K562 (cell line): ENCODE results near the gene DLX2. TPM values are rescaled to one million over a fixed set of nuclear protein-coding genes. Genes with fewer than 3 reads are reported as not detected.

ENCODE experiments used
- COPS2 ChIP-seq: fragments of 450-650 bp; conservative IDR thresholded peaks from 2 replicates; pipeline ENCODE4 v1.6.1; 2016; ENCODE audit warnings: mild to moderate bottlenecking, moderate library complexity
- CTBP1 ChIP-seq: fragments of 450-650 bp; IDR thresholded peaks from 2 replicates; pipeline ENCODE4 v1.6.1; 2016; ENCODE audit warnings: borderline replicate concordance
- GTF2F1 ChIP-seq: IDR thresholded peaks from 2 replicates; pipeline ENCODE4 v1.6.1; 2011; ENCODE audit warnings: low read depth, low read length, improper control_type of control experiment
- JUNB ChIP-seq: fragments of 450-650 bp; formaldehyde crosslinking; conservative IDR thresholded peaks from 2 replicates; pipeline ENCODE4 v1.4.0; 2020; ENCODE audit warnings: mild to moderate bottlenecking
- SAP30 ChIP-seq: fragments of 200-600 bp; sonication (generic); IDR thresholded peaks from 2 replicates; pipeline ENCODE4 v1.6.1; 2012; ENCODE audit warnings: borderline replicate concordance, low read depth, mild to moderate bottlenecking, moderate library complexity, low read length, control low read depth, inconsistent platforms; ENCODE audit not compliant: insufficient read depth, poor library complexity, severe bottlenecking
- SIN3A ChIP-seq, 2 experiments: fragments of 150-350 bp in 1 of 2; IDR thresholded peaks; 2 replicates each; pipeline ENCODE4 v1.6.1; 2011 to 2016; ENCODE audit warnings: borderline replicate concordance in 2 of 2, low read depth in 2 of 2, low read length in 2 of 2, mild to moderate bottlenecking in 2 of 2, moderate library complexity in 2 of 2; ENCODE audit not compliant: control insufficient read depth in 1 of 2
- TCF7L2 ChIP-seq: fragments of 150-350 bp; IDR thresholded peaks from 2 replicates; pipeline ENCODE4 v1.6.1; 2016; ENCODE audit warnings: low read depth, mild to moderate bottlenecking, low read length, moderate library complexity
- THRAP3 ChIP-seq: fragments of 450-650 bp; IDR thresholded peaks from 2 replicates; pipeline ENCODE4 v1.6.1; 2016; ENCODE audit warnings: mild to moderate bottlenecking, inconsistent platforms, borderline replicate concordance
- ZNF431 ChIP-seq: sonication (generic); formaldehyde crosslinking; IDR thresholded peaks from 2 replicates; pipeline ENCODE4 v1.8.0; 2022; ENCODE audit warnings: mild to moderate bottlenecking, missing genetic modification reagents
- polyA plus RNA-seq, 8 experiments: library from polyadenylated mRNA; depleted of rRNA in 4 of 8; stranded (reverse) in 5 of 8; unstranded in 3 of 8; fragments of >200 nt; fragmentation: Nextera tagmentation in 2 of 8; fragmentation: Illumina TruSeq in 1 of 8; extraction: Ambion mirVana in 2 of 8; extraction: Trizol in 1 of 8; gene quantifications; 2 replicates each; pipeline versions ENCODE4 v1.2.1 to v1.2.3, GENCODE V29; 2011 to 2014; ENCODE audit warnings: inconsistent platforms in 1 of 8, missing spikeins in 1 of 8
- total RNA-seq, 7 experiments: library from RNA; depleted of rRNA in 6 of 7; stranded (reverse); fragments of >200 nt in 6 of 7; fragmentation: Illumina TruSeq in 2 of 7; extraction: Trizol in 2 of 7; gene quantifications; 2 replicates each; pipeline versions ENCODE4 v1.2.1 to v1.2.3, GENCODE V29; 2011 to 2021; ENCODE audit warnings: low replicate concordance in 1 of 7
- TF ChIP-seq, protein P1 (sequence below): fragments of 450-650 bp; IDR thresholded peaks from 2 replicates; pipeline ENCODE4 v1.7.1; 2018; ENCODE audit warnings: mild to moderate bottlenecking, low read depth; ENCODE audit not compliant: partially characterized antibody
- TF ChIP-seq, protein P2 (sequence below): IDR thresholded peaks from 2 replicates; pipeline ENCODE4 v1.6.1; 2014; ENCODE audit warnings: antibody characterized with exemption
- TF ChIP-seq, protein P3 (sequence below): fragments of 150-350 bp; conservative IDR thresholded peaks from 2 replicates; pipeline ENCODE4 v1.6.1; 2014; ENCODE audit warnings: low read length
- TF ChIP-seq, protein P4 (sequence below): fragments of 450-650 bp; conservative IDR thresholded peaks from 2 replicates; pipeline ENCODE4 v1.6.1; 2016; ENCODE audit warnings: missing genetic modification characterization, low read depth, mild to moderate bottlenecking, missing compliant biosample characterization, moderate library complexity
- TF ChIP-seq, protein P5 (sequence below): sonication (generic); formaldehyde crosslinking; IDR thresholded peaks from 2 replicates; pipeline ENCODE4 v1.8.1; 2023; ENCODE audit warnings: mild to moderate bottlenecking, missing genetic modification reagents

DLX2 gene
- total and polyA plus RNA-seq, 9 of the 15 experiments (the other 6 are each of a cell fraction or from before 2014, with no cell fraction given), result 0.14 to 4.3 (median 0.86) TPM

DNA sequence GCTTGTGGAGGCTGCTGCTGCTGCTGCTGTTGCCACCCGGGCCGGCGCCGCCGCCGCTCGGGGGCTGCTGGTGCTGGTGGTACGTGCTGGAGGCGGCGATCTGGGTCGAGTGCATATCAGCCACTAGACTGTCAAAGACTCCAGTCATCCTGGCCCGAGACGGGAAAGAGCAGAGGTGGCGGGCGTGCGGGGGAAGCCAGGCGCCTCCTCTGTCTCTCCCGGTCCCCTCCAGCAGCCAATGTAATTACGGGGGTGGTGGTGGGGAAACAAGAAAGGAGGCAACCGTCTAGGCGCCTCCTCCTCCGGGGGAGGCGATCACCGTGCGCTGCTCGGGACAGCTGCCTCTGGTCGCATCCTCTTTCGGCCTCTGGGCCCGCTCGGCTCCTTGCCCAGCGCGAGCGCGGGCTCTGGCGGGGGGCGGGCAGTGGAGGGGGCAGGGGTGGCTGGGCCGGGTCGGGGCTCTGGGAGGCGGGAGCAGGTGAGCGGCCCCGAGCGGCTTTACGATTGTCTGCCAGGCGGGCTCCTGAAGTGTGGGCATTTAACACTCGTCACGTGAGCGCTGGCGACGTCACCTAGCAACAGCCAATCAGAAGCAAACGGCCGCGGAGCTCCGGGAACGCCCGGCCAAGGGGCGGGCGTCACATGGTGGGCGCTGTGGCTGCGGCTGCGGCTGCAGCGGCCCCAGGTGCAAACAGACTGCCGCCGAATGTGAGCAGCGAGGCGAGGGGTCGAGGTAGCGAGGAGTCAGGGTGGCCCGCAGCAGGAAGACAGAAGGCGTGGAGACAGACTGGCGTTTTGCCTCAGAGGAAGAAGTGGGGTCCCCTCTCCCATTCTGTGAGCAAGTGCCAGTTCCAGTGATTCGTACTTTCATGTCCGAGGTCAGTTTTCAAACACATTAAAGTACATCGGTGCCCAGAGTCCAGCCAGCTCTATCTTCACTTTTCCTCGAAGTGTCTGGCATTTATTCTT is at the start of gene DLX2 (continued):
- TF ChIP-seq, protein P1, sequence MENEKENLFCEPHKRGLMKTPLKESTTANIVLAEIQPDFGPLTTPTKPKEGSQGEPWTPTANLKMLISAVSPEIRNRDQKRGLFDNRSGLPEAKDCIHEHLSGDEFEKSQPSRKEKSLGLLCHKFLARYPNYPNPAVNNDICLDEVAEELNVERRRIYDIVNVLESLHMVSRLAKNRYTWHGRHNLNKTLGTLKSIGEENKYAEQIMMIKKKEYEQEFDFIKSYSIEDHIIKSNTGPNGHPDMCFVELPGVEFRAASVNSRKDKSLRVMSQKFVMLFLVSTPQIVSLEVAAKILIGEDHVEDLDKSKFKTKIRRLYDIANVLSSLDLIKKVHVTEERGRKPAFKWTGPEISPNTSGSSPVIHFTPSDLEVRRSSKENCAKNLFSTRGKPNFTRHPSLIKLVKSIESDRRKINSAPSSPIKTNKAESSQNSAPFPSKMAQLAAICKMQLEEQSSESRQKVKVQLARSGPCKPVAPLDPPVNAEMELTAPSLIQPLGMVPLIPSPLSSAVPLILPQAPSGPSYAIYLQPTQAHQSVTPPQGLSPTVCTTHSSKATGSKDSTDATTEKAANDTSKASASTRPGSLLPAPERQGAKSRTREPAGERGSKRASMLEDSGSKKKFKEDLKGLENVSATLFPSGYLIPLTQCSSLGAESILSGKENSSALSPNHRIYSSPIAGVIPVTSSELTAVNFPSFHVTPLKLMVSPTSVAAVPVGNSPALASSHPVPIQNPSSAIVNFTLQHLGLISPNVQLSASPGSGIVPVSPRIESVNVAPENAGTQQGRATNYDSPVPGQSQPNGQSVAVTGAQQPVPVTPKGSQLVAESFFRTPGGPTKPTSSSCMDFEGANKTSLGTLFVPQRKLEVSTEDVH, result no peak
- no peak for TF ChIP-seq JUNB (CRISPR knock-in tag)
- TF ChIP-seq, protein P2, sequence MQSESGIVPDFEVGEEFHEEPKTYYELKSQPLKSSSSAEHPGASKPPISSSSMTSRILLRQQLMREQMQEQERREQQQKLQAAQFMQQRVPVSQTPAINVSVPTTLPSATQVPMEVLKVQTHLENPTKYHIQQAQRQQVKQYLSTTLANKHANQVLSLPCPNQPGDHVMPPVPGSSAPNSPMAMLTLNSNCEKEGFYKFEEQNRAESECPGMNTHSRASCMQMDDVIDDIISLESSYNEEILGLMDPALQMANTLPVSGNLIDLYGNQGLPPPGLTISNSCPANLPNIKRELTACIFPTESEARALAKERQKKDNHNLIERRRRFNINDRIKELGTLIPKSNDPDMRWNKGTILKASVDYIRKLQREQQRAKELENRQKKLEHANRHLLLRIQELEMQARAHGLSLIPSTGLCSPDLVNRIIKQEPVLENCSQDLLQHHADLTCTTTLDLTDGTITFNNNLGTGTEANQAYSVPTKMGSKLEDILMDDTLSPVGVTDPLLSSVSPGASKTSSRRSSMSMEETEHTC, result peak; percentile 59; the same call in 1 of the 2 replicates
- no peak for TF ChIP-seq GTF2F1
- TF ChIP-seq SIN3A (IDR thresholded peaks at IDR 0.05; ENCODE audit: borderline replicate concordance in 2 of 2, control insufficient read depth in 1 of 2, low read depth in 2 of 2, low read length in 2 of 2), result peak; percentile 52 to 86; a peak in 2 of 4 replicates
- TF ChIP-seq, protein P3, sequence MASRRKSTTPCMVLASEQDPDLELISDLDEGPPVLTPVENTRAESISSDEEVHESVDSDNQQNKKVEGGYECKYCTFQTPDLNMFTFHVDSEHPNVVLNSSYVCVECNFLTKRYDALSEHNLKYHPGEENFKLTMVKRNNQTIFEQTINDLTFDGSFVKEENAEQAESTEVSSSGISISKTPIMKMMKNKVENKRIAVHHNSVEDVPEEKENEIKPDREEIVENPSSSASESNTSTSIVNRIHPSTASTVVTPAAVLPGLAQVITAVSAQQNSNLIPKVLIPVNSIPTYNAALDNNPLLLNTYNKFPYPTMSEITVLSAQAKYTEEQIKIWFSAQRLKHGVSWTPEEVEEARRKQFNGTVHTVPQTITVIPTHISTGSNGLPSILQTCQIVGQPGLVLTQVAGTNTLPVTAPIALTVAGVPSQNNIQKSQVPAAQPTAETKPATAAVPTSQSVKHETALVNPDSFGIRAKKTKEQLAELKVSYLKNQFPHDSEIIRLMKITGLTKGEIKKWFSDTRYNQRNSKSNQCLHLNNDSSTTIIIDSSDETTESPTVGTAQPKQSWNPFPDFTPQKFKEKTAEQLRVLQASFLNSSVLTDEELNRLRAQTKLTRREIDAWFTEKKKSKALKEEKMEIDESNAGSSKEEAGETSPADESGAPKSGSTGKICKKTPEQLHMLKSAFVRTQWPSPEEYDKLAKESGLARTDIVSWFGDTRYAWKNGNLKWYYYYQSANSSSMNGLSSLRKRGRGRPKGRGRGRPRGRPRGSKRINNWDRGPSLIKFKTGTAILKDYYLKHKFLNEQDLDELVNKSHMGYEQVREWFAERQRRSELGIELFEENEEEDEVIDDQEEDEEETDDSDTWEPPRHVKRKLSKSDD, result no peak
- TF ChIP-seq, protein P4, sequence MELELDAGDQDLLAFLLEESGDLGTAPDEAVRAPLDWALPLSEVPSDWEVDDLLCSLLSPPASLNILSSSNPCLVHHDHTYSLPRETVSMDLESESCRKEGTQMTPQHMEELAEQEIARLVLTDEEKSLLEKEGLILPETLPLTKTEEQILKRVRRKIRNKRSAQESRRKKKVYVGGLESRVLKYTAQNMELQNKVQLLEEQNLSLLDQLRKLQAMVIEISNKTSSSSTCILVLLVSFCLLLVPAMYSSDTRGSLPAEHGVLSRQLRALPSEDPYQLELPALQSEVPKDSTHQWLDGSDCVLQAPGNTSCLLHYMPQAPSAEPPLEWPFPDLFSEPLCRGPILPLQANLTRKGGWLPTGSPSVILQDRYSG, result no peak
- TF ChIP-seq CTBP1, result peak; percentile 57; the same call in 1 of the 2 replicates
- peak; percentile 80 for TF ChIP-seq SAP30
- TF ChIP-seq TCF7L2, result no peak
- TF ChIP-seq, protein P5, sequence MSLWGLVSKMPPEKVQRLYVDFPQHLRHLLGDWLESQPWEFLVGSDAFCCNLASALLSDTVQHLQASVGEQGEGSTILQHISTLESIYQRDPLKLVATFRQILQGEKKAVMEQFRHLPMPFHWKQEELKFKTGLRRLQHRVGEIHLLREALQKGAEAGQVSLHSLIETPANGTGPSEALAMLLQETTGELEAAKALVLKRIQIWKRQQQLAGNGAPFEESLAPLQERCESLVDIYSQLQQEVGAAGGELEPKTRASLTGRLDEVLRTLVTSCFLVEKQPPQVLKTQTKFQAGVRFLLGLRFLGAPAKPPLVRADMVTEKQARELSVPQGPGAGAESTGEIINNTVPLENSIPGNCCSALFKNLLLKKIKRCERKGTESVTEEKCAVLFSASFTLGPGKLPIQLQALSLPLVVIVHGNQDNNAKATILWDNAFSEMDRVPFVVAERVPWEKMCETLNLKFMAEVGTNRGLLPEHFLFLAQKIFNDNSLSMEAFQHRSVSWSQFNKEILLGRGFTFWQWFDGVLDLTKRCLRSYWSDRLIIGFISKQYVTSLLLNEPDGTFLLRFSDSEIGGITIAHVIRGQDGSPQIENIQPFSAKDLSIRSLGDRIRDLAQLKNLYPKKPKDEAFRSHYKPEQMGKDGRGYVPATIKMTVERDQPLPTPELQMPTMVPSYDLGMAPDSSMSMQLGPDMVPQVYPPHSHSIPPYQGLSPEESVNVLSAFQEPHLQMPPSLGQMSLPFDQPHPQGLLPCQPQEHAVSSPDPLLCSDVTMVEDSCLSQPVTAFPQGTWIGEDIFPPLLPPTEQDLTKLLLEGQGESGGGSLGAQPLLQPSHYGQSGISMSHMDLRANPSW (CRISPR knock-in tag), result no peak
- TF ChIP-seq COPS2, result no peak
- TF ChIP-seq ZNF431, result no peak
- TF ChIP-seq THRAP3, result no peak
